T-cell (primary cell): ENCODE data around the gene TTYH3. TPM values are rescaled to one million over a fixed set of nuclear protein-coding genes. Genes with fewer than 3 reads are reported as not detected.

Source experiments
- ATAC-seq, 4 experiments: fragments of 200-7000 bp in 3 of 4; fragments of 150-1000 bp in 1 of 4; cut with Tn5 transposase; replicated peaks in 1 of 4; 1 replicate in 3 of 4; 2 replicates in 1 of 4; pipeline ENCODE4 v1.10.0; 2021; ENCODE audit warnings: moderate library complexity in 3 of 4, mild to moderate bottlenecking in 2 of 4, moderate number of reproducible peaks in 1 of 4
- CTCF ChIA-PET, 2 donors: fragments of 300-600 bp; sonication (Branson Sonifier 250); formaldehyde crosslinking; loops; one replicate each; lab custom pipeline; 2022; ENCODE audit warnings: antibody characterized with exemption in 2 of 2; lab: Charles Lee
- POLR2A ChIA-PET, 2 donors: fragments of 300-600 bp; sonication (Branson Sonifier 250); formaldehyde crosslinking; loops; one replicate each; lab custom pipeline; 2022; ENCODE audit warnings: antibody characterized with exemption in 2 of 2; lab: Charles Lee
- DNase-seq, 35 experiments: peaks; one replicate each; pipeline versions ENCODE4 v3.0.0 to v3.0.0-alpha.2; 2013 to 2023
- H3K27ac ChIP-seq: one replicate; pipeline ENCODE4 v1.5.1; 2013; ENCODE audit warnings: low read length
- H3K27me3 ChIP-seq, 2 experiments: replicated peaks in 1 of 2; 1 replicate in 1 of 2; 2 replicates in 1 of 2; pipeline versions ENCODE4 v1.6.1 to v1.7.0; 2013; ENCODE audit warnings: low read length in 1 of 2, mixed read lengths in 1 of 2; ENCODE audit not compliant: control insufficient read depth in 2 of 2, insufficient read depth in 2 of 2; ENCODE audit errors: extremely low read depth in 1 of 2
- H3K36me3 ChIP-seq, 2 donors: 1 replicate in 1 of 2; 2 replicates in 1 of 2; pipeline versions ENCODE4 v1.6.1 to v1.7.0; 2013; ENCODE audit warnings: low read length in 1 of 2; ENCODE audit not compliant: control insufficient read depth in 2 of 2, insufficient read depth in 1 of 2; ENCODE audit errors: extremely low read depth in 1 of 2
- H3K4me1 ChIP-seq, 2 experiments: 1 replicate in 1 of 2; 2 replicates in 1 of 2; pipeline versions ENCODE4 v1.6.1 to v1.7.0; 2013; ENCODE audit warnings: low read length in 2 of 2, mixed read lengths in 1 of 2; ENCODE audit not compliant: insufficient read depth in 2 of 2, control insufficient read depth in 1 of 2; ENCODE audit errors: extremely low read depth in 1 of 2
- H3K4me3 ChIP-seq, 2 donors: 1 replicate in 1 of 2; 2 replicates in 1 of 2; pipeline versions ENCODE4 v1.5.1 to v1.7.0; 2013; ENCODE audit warnings: mild to moderate bottlenecking in 2 of 2, low read length in 1 of 2, moderate library complexity in 1 of 2; ENCODE audit not compliant: control insufficient read depth in 1 of 2; ENCODE audit errors: extremely low read depth in 1 of 2
- H3K9me3 ChIP-seq: 2 replicates; pipeline ENCODE4 v1.7.0; 2013
- H3K27ac Mint-ChIP-seq, 2 donors: one replicate each; pipeline ENCODE4 v1.8.0; 2020 to 2021; ENCODE audit warnings: mild to moderate bottlenecking in 2 of 2, mixed read lengths in 2 of 2
- H3K27me3 Mint-ChIP-seq, 2 donors: one replicate each; pipeline ENCODE4 v1.8.0; 2021 to 2022; ENCODE audit warnings: mixed read lengths in 2 of 2
- H3K36me3 Mint-ChIP-seq: one replicate; pipeline ENCODE4 v1.8.0; 2021; ENCODE audit warnings: mixed read lengths
- H3K4me1 Mint-ChIP-seq, 3 donors: one replicate each; pipeline ENCODE4 v1.8.0; 2020 to 2022; ENCODE audit warnings: mixed read lengths in 3 of 3, mild to moderate bottlenecking in 1 of 3
- H3K4me3 Mint-ChIP-seq, 3 donors: one replicate each; pipeline ENCODE4 v1.8.0; 2020 to 2022; ENCODE audit warnings: mild to moderate bottlenecking in 3 of 3, mixed read lengths in 3 of 3, moderate library complexity in 3 of 3
- H3K9me3 Mint-ChIP-seq, 3 donors: one replicate each; pipeline ENCODE4 v1.8.0; 2020 to 2022; ENCODE audit warnings: mixed read lengths in 3 of 3
- WGBS: methylation state at CpG from one replicate; pipeline ENCODE4 v1.1.5; 2013; ENCODE audit warnings: missing lambda C conversion rate; ENCODE audit not compliant: insufficient coverage; 5-methylcytosine and 5-hydroxymethylcytosine counted together
- total RNA-seq, 35 experiments: library from RNA in 6 of 35; stranded (reverse) in 6 of 35; fragments of 120-200 nt in 1 of 35; gene quantifications; one replicate each; pipeline versions ENCODE4 v1.2.1 to v1.2.4 and lab custom pipeline; 2013 to 2026

The TTYH3 gene
- total RNA-seq, 5 donors from 2014 or later (not counting 1 experiment from before 2014, with no cell fraction given) = 11.5 to 17.7 (median 14.5) TPM

- no peaks in the 10 kb centered on the region for H3K9me3 Mint-ChIP-seq
- H3K27me3 ChIP-seq = peaks cover 0 to 2% of the 10 kb centered on the region in 2 experiments
- H3K4me1 ChIP-seq = peaks cover 0 to 8% of the 10 kb centered on the region in 2 experiments
- peaks cover 3% of the 10 kb centered on the region for H3K36me3 Mint-ChIP-seq
- H3K4me3 ChIP-seq = no peak overlapping the region
- no peaks in the 10 kb centered on the region for H3K9me3 ChIP-seq
- POLR2A ChIA-PET = no interaction called here
- H3K27ac Mint-ChIP-seq = no peak overlapping the region
- ATAC-seq (no peak), DNase-seq (no peak)
- H3K27me3 Mint-ChIP-seq = no peaks in the 10 kb centered on the region
- H3K27ac ChIP-seq = no peak overlapping the region
- CTCF ChIA-PET = interaction anchor here in 1 of 2 donors (0.6 kb wide), 2 partner anchors 161 to 1175 kb away, joined by 3 read pairs; no protein-coding TSS in a partner anchor
- H3K36me3 ChIP-seq = no peaks in the 10 kb centered on the region
- 95% methylated on average over 10 of the region's 14 CpGs for WGBS
- H3K4me3 Mint-ChIP-seq = no peak overlapping the region
- H3K4me1 Mint-ChIP-seq = peaks cover 5 to 14% (median 7%) of the 10 kb centered on the region in 3 donors
Measured at GRCh38 chr7:2610466-2610865, 21.3 kb upstream of the TTYH3 start.

GRCh38 chr7:2610898-2611297, 20.9 kb upstream of the TTYH3 start:
- Mint-ChIP-seq H3K4me3 (no peak overlapping the region), H3K9me3 (no peaks in the 10 kb centered on the region), H3K4me1 (peaks cover 5 to 14% (median 7%) of the 10 kb centered on the region in 3 donors), H3K36me3 (peaks cover 3% of the 10 kb centered on the region), H3K27ac (no peak overlapping the region), H3K27me3 (no peaks in the 10 kb centered on the region)
- peaks cover 0 to 8% of the 10 kb centered on the region in 2 experiments for H3K4me1 ChIP-seq
- 90% methylated on average over 8 of the region's 14 CpGs for WGBS
- ATAC-seq = no peak
- H3K27ac ChIP-seq = no peak overlapping the region
- no peaks in the 10 kb centered on the region for H3K9me3 ChIP-seq
- ChIA-PET CTCF (interaction anchor here in 1 of 2 donors (0.6 kb wide), 2 partner anchors 162 to 1176 kb away, joined by 3 read pairs; no protein-coding TSS in a partner anchor), POLR2A (no interaction called here)
- H3K4me3 ChIP-seq = no peak overlapping the region
- H3K36me3 ChIP-seq = no peaks in the 10 kb centered on the region
- peaks cover 0 to 2% of the 10 kb centered on the region in 2 experiments for H3K27me3 ChIP-seq
- DNase-seq = no peak

GRCh38 chr7:2611401-2611800, 20.4 kb upstream of the TTYH3 start:
- H3K9me3 ChIP-seq = no peaks in the 10 kb centered on the region
- peaks cover 5 to 14% (median 7%) of the 10 kb centered on the region in 3 donors for H3K4me1 Mint-ChIP-seq
- peaks cover 3% of the 10 kb centered on the region for H3K36me3 Mint-ChIP-seq
- no peak overlapping the region for H3K4me3 ChIP-seq
- H3K4me1 ChIP-seq = peaks cover 0 to 8% of the 10 kb centered on the region in 2 experiments
- no peak for DNase-seq
- no peaks in the 10 kb centered on the region for H3K9me3 Mint-ChIP-seq
- no peak overlapping the region for H3K4me3 Mint-ChIP-seq
- peaks cover 0 to 2% of the 10 kb centered on the region in 2 experiments for H3K27me3 ChIP-seq
- ChIA-PET POLR2A (no interaction called here), CTCF (no interaction called here)
- 86% methylated on average over 9 of the region's 11 CpGs for WGBS
- no peaks in the 10 kb centered on the region for H3K27me3 Mint-ChIP-seq
- no peak overlapping the region for H3K27ac ChIP-seq
- no peak for ATAC-seq
- H3K27ac Mint-ChIP-seq = no peak overlapping the region
- no peaks in the 10 kb centered on the region for H3K36me3 ChIP-seq

- Mint-ChIP-seq H3K27me3 (no peaks in the 10 kb centered on the region), H3K36me3 (peaks cover 3% of the 10 kb centered on the region), H3K4me1 (peaks cover 5 to 14% (median 7%) of the 10 kb centered on the region in 3 donors), H3K4me3 (no peak overlapping the region), H3K9me3 (no peaks in the 10 kb centered on the region), H3K27ac (no peak overlapping the region)
- Histone ChIP-seq H3K27me3 (peaks cover 0 to 2% of the 10 kb centered on the region in 2 experiments), H3K36me3 (no peaks in the 10 kb centered on the region), H3K4me3 (no peak overlapping the region), H3K4me1 (peaks cover 0 to 8% of the 10 kb centered on the region in 2 experiments), H3K27ac (no peak overlapping the region), H3K9me3 (no peaks in the 10 kb centered on the region)
- POLR2A ChIA-PET = no interaction called here
- WGBS = 89% methylated on average over 10 of the region's 10 CpGs
- no peak for ATAC-seq
- DNase-seq = no peak
- CTCF ChIA-PET = no interaction called here
Measured at GRCh38 chr7:2611922-2612321, 19.9 kb upstream of the TTYH3 start.

- ATAC-seq (no peak), DNase-seq (no peak)
- Histone ChIP-seq H3K4me1 (peaks cover 0 to 8% of the 10 kb centered on the region in 2 experiments), H3K27me3 (no peaks in the 10 kb centered on the region), H3K9me3 (no peaks in the 10 kb centered on the region), H3K4me3 (no peak overlapping the region), H3K27ac (no peak overlapping the region), H3K36me3 (no peaks in the 10 kb centered on the region)
- no peak overlapping the region for H3K27ac Mint-ChIP-seq
- 76% methylated on average over 10 of the region's 15 CpGs for WGBS
- ChIA-PET CTCF (no interaction called here), POLR2A (no interaction called here)
- H3K36me3 Mint-ChIP-seq = peaks cover 3% of the 10 kb centered on the region
- no peak overlapping the region for H3K4me3 Mint-ChIP-seq
- no peaks in the 10 kb centered on the region for H3K27me3 Mint-ChIP-seq
- no peaks in the 10 kb centered on the region for H3K9me3 Mint-ChIP-seq
- H3K4me1 Mint-ChIP-seq = peaks cover 5 to 12% (median 7%) of the 10 kb centered on the region in 3 donors
Measured at GRCh38 chr7:2612445-2613097, 19.2 kb upstream of the TTYH3 start.

GRCh38 chr7:2613098-2613930, 18.5 kb upstream of the TTYH3 start:
- Mint-ChIP-seq H3K27ac (no peak overlapping the region), H3K36me3 (peaks cover 3% of the 10 kb centered on the region), H3K4me3 (no peak overlapping the region), H3K9me3 (no peaks in the 10 kb centered on the region), H3K27me3 (no peaks in the 10 kb centered on the region), H3K4me1 (peaks cover 4 to 8% (median 5%) of the 10 kb centered on the region in 3 donors)
- WGBS = 86% methylated on average over 14 of the region's 19 CpGs
- no peak overlapping the region for H3K27ac ChIP-seq
- no peaks in the 10 kb centered on the region for H3K9me3 ChIP-seq
- ChIA-PET CTCF (no interaction called here), POLR2A (no interaction called here)
- no peaks in the 10 kb centered on the region for H3K27me3 ChIP-seq
- ATAC-seq (no peak), DNase-seq (no peak)
- no peak overlapping the region for H3K4me3 ChIP-seq
- H3K36me3 ChIP-seq = no peaks in the 10 kb centered on the region
- peaks cover 0 to 8% of the 10 kb centered on the region in 2 experiments for H3K4me1 ChIP-seq
